CD4-positive, alpha-beta T cell treated with Interleukin-15 for 4 hours (primary cell): ENCODE results near the gene MTURN.

Source experiments
- DNase-seq: peaks from one replicate; pipeline ENCODE4 v3.0.0-alpha.2; 2020; ENCODE audit warnings: low spot score

The MTURN gene

DNA sequence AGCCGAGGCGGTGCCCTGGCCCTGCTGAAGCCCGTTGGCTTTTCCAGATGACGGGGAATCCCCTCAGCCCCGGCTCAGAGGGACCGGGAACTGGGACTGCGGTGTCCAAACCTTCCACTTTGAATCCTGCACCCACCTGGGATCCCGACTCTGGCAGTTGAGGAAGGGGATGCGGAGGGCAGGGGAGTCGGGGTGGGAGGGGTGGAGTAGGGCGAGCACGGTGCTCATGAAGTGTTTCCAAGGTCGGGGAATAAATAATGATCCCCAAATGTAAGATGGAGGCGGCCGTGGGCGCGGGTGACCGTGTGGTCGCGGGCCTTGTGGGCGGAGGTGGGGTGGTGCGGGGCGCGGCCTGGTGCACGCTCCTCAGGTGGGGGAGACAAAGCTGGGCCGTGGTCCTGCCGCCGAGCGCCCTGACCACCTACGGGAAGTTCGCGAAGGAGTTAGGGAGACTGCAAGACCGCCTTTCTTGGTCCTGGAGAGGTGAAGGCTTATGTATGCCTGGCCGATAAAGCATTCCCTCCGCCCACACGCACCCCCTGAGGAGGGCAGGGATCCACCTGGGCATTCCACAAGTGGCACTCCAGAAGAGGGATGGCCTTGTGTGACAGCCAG lies 1.4 kb downstream of the MTURN start:
- no peak for DNase-seq

- no peak for DNase-seq
Observed at GRCh38 chr7:30136743-30137485, 2.1 kb downstream of the MTURN start.

DNA sequence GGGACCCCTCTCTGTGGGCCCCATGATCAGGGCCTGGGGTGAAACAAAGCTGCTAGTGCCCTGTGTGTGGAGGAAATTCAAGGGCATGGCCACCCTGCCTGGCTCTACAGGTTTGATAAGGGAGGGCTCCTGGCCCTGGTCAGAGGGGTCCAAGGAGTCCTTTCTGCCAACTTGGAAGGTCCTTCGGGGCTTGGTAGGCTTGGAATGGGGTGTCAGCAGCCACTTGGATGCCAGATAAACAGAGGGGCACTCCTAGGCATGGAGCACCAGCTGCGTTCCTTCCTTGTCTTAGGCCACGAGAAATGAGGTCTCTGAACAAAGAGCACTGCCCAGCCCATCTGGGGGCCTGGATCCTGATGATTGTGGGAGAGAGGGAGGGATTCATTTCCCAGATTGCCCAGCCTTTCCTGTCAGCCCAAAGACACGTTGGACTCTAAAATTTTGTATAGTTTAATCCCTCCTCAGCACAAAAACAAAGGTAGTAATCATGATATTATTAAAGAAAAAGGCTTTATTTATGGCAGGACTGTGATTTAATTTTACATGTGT lies 5.1 kb downstream of the MTURN start:
- no peak for DNase-seq

- no peak for DNase-seq
Observed at GRCh38 chr7:30140456-30140855, 5.7 kb downstream of the MTURN start.

DNA sequence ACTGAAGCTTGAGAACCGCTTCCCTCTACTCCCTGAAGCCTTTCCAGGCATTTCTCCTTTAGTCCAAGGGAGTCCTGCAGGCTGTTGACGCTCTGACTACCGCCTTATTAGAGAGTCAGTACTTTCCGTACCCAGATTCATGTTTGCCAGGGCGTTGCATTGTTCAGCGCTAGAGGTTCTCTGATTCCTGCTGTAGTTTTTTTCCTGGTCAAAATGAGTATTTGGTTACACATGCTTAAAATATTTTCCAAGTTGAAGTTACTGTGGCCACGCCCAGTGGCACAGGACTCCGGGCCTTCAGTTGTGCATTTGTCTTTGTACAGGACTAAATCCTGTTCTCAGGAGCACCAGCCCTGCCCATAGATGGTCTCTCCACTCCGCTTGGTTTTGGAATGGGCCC lies 7.9 kb downstream of the MTURN start:
- DNase-seq: no peak

DNA sequence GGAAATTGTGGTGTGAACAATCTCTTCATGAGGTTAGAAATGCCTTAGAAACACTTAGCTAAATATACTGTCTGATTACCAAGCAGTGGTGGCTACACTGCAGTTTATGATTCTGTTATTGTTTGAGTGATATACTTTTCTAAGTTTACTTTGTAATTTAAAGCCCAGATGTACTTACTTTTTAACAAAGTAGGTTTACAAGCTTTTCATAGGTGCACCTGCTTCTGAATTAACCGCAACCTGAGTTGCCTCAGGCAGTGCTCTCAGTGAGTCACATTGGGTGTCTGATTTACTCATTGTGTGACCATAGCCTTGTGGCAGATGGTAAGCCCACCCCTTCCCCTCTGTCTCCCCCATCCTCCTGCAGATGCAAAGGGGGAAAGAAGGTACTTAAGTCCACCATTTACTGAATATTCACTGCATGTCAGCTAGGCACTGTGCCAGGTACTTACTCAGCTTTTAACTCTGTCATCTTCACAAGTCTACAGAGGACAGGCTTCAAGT lies 9.0 kb downstream of the MTURN start:
- DNase-seq: no peak

DNA sequence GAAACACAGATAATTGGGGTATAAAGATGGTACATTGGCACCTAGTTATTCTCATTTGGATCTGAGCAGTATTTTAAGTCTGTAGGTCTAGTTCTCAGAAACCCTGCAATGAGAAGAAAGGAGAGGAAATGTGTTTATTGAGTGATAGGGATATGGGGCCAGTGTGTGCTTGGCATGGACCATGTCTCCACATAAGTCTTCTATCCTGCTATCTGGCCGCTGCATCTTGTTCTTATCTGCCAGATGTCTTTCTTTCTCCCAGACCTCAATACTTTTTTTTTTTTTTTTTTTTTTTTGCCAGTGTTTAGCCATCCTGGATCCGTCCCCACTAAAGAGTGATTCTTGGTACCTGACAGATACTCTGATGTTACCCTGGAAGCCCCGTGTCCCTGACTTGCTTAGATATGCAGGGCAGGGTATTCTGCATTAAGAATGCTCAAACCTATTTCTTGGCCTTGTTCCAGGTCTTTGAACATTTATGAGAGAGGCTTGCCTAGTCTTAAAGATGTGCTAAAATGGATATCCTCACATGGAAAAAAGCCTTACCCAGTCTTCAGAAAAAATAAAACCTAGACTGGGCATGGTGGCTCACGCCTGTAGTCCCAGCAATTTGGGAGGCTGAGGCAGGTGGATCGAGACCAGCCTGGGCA lies 10.0 kb downstream of the MTURN start:
- DNase-seq: no peak

DNA sequence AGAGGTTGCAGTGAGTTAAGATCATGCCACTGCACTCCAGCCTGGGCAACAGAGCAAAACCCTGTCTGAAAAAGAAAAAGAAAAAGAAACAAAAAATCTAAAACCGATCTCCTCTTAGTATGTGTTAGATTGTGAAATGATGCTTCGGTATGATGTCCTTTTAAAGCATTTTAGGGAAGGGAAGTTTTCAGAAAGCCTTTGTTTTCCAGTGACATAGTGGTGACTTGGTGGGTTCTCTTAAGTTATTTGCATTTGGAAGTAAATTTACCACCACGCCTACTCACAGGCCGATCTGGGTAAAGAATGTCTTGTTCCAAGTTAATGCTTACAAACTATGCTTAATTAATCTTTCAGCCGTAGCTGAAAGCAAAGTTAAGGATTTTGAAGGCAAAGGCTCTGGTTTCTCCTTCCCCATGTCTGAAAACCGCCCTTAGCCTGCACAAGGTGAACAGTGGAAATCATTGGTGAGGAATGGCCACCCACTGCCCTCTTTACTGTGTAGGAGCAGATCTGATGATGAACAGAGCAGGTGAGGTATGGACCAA lies 10.7 kb downstream of the MTURN start:
- DNase-seq: no peak

GRCh38 chr7:30146127-30146612 lies 11.4 kb downstream of the MTURN start:
- DNase-seq: no peak

- no peak for DNase-seq
Observed at GRCh38 chr7:30147223-30147622, 12.4 kb downstream of the MTURN start.

DNA sequence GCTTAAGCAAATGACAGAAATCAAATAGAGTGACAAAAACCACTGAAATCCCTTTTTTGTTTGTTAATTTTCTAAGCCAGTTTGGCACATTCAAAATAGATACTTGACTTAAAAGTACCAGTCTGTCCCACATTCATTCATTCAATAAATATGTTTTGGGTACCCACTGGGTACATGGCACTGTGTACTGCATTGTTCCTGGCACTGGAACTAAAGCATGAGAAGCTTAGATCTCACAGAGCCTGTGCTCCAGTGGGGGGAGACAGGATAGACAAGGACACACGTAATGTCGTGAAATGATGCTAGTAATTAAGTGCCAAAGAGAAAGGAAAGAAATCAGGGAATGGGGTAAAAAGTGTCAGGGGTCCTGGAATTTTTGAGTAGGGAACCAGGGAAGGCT lies 13.0 kb downstream of the MTURN start:
- no peak for DNase-seq

- no peak for DNase-seq
Observed at GRCh38 chr7:30148426-30148825, 13.6 kb downstream of the MTURN start.

GRCh38 chr7:30148951-30149459 lies 14.2 kb downstream of the MTURN start:
- DNase-seq: no peak

DNA sequence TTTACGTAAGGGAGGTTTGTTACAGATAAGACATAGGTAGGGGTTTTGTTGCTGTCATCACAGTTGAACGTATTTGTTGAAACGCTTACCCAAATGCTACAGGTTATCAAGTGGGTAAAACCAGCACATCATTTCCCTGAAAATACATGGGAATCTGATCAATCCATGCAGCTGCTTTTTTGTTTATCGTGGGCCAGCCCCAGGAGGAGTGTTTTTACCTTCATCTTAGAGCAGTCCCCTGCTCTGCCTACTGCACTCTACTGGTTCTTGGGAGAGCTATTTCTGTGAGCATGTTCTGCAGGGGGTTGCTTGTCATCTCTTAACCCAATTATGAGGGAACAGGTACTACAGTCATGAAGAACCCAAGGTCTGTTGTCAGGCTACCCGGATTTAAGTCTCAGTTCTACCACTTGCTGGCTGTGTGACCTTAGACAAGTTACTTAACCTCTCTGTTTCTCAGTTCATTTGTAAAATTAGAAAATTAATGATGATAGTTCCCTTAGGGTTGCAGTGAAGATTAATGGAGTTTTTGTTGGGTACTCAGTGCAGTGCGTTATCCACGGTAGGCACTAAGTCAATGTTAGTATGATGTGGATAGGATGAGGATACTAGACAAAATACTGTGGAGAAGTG lies 15.0 kb downstream of the MTURN start:
- DNase-seq: no peak

GRCh38 chr7:30150711-30151110 lies 15.9 kb downstream of the MTURN start:
- DNase-seq: no peak

DNA sequence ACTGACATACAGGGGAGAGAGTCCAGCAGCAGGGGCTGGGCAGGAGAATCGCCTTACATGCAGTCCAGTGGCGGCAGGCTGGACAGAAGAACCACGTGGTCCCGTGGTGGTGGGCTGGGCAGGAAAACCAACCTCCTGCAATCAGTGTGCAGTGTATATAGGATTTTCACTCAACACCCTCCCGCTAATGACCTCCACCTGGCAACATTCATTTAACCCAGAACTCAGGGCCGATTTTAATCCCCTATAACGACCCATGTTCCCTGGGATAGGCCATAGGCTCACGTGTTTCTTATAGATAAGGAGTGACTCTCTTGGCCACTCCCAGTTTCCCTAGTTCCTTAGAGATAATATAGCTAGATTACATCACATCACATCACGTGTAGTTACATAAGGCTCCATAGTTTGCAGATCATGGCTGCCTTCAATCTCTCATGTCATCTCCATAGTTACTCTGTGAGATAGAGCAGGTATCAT lies 19.4 kb downstream of the MTURN start:
- DNase-seq: no peak

DNA sequence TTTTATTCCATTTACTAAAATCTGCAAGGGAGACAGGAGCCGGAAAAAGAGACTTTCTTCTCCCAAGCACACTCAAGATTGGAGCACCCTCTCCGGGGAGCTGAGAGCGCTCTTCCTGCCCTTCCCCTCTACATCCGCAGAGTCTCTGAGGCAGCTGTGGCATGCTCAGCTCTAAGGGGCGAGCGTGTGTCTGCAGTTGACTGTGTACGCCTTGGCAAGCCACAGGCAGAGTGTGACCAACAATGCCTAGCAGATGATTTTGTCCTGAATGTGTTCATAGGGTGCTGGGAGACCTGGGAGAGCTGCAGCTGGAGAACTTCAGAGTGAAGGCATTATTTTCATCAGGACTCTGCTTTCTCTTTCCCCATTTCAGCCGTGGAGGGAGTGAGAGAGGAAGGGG lies 20.7 kb downstream of the MTURN start:
- no peak for DNase-seq

- DNase-seq: no peak
Observed at GRCh38 chr7:30157204-30157603, 22.4 kb downstream of the MTURN start.

DNA sequence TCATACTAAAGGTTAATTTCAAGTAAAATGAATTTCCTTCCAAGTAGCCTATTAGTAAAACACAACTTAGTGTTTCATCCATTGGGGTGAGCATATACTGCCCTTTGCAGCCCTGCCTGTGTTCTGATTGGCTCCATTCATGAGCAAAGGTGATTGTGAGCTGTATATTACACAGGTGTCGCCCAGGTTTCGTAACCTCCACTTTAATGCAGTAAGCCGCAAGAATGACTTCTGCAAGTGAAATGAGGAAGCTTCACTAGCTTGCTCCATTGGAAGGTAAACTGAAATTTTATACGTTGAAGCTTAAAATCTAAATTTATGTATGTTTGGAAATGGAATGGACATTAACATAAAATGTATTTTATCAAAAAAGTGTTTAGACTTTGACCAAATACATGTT lies 24.4 kb downstream of the MTURN start:
- DNase-seq: no peak

- DNase-seq: peak; percentile 13
Observed at GRCh38 chr7:30159698-30160143, 24.9 kb downstream of the MTURN start.

GRCh38 chr7:30160329-30160728 lies 25.5 kb downstream of the MTURN start:
- DNase-seq: no peak

DNA sequence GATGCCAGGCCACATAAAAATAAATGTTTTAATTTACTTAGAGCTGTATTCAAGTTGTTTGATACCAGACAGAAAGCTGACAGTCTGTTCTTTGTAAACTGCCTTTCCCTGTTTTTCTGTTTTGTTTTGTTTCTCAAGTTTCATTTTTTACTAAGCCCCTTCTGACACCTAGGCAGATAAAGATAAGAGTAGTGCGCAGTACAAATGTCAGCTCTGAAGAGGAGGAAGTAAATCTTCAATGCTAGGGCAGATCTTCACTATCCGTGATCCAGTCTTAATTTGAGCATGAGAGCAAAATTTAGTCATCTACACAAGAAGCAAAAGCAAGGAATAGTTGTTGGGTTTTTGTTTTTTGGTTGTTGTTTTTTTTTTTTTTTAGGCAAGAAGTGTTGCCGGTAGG lies 27.3 kb downstream of the MTURN start:
- no peak for DNase-seq
